Endothelial cell of umbilical vein (primary cell): ENCODE data around the gene SULT1A1. TPM values are rescaled to one million over a fixed set of nuclear protein-coding genes. Genes with fewer than 3 reads are reported as not detected.

Source experiments
- BruUV-seq: library from RNA; stranded (reverse); fragments of 400-500 nt; replicated peaks from 2 replicates; lab custom pipeline; 2021; lab: Mats Ljungman, UMichigan
- CTCF ChIA-PET: fragments of 300-600, 350-600 bp; sonication (Branson Sonifier 250); formaldehyde crosslinking; loops from one replicate; lab custom pipeline; 2021; ENCODE audit warnings: antibody characterized with exemption, inconsistent platforms; lab: Charles Lee
- POLR2A ChIA-PET: fragments of 300-600, 350-600 bp; sonication (Branson Sonifier 250); formaldehyde crosslinking; loops from one replicate; lab custom pipeline; 2021; ENCODE audit warnings: antibody characterized with exemption, inconsistent platforms; lab: Charles Lee
- DNase-seq: peaks from one replicate; pipeline ENCODE4 v3.0.0-alpha.2; 2011; ENCODE audit warnings: low read depth, low spot score
- FAIRE-seq: peaks from 2 replicates; lab custom pipeline; 2011; peaks lifted over from hg19 to GRCh38; lab: Jason Lieb, UNC
- H2AFZ ChIP-seq: 2 replicates; pipeline ENCODE4 v1.6.0; 2012; ENCODE audit warnings: low read depth, low read length, control low read depth, inconsistent platforms
- H3K27ac ChIP-seq: 2 replicates; pipeline ENCODE4 v1.5.1; 2011; ENCODE audit warnings: low read depth, mild to moderate bottlenecking, control low read depth, low read length, moderate library complexity; ENCODE audit not compliant: insufficient read depth
- H3K27me3 ChIP-seq, 2 experiments: 2 replicates each; pipeline versions ENCODE4 v1.6.0 to v1.6.1; 2011; ENCODE audit warnings: low read length in 2 of 2, mixed read lengths in 1 of 2; ENCODE audit not compliant: control insufficient read depth in 2 of 2, insufficient read depth in 2 of 2
- H3K36me3 ChIP-seq, 2 experiments: 2 replicates in 1 of 2; 3 replicates in 1 of 2; pipeline ENCODE4 v1.5.1; 2011; ENCODE audit warnings: low read length in 2 of 2, mild to moderate bottlenecking in 1 of 2, moderate library complexity in 1 of 2; ENCODE audit not compliant: control insufficient read depth in 2 of 2, insufficient read depth in 2 of 2; ENCODE audit errors: extremely low read depth in 1 of 2
- H3K4me1 ChIP-seq: 3 replicates; pipeline ENCODE4 v1.5.1; 2011; ENCODE audit warnings: mild to moderate bottlenecking, low read length; ENCODE audit not compliant: control insufficient read depth, insufficient read depth; ENCODE audit errors: extremely low read depth
- H3K4me2 ChIP-seq: 2 replicates; pipeline ENCODE4 v1.6.1; 2011; ENCODE audit warnings: low read length, control low read depth, mixed read lengths; ENCODE audit not compliant: insufficient read depth
- H3K4me3 ChIP-seq, 3 experiments: fragments of 200-600 bp in 1 of 3; sonication (generic), shearing (Covaris generic) in 1 of 3; replicated peaks in 1 of 3; 2 replicates each; pipeline ENCODE4 v1.5.1; 2011 to 2016; ENCODE audit warnings: control low read depth in 3 of 3, low read length in 3 of 3, mild to moderate bottlenecking in 2 of 3, inconsistent platforms in 1 of 3, low read depth in 1 of 3, moderate library complexity in 1 of 3; ENCODE audit not compliant: insufficient read depth in 1 of 3
- H3K79me2 ChIP-seq: 2 replicates; pipeline ENCODE4 v1.6.0; 2012; ENCODE audit warnings: low read length, inconsistent platforms; ENCODE audit not compliant: control insufficient read depth, insufficient read depth
- H3K9ac ChIP-seq: replicated peaks from 2 replicates; pipeline ENCODE3; 2011; ENCODE audit warnings: low read length, control low read depth; ENCODE audit not compliant: insufficient read depth; ENCODE audit errors: extremely low read depth
- H3K9me1 ChIP-seq: replicated peaks from 3 replicates; pipeline ENCODE4 v1.6.0; 2011; ENCODE audit warnings: mild to moderate bottlenecking, low read length; ENCODE audit not compliant: control insufficient read depth, insufficient read depth; ENCODE audit errors: extremely low read depth
- H3K9me3 ChIP-seq: replicated peaks from 2 replicates; pipeline ENCODE4 v1.5.1; 2012; ENCODE audit warnings: low read length, inconsistent platforms; ENCODE audit not compliant: control insufficient read depth, insufficient read depth
- H4K20me1 ChIP-seq: replicated peaks from 2 replicates; pipeline ENCODE3; 2011; ENCODE audit warnings: mild to moderate bottlenecking, low read length; ENCODE audit not compliant: control insufficient read depth, insufficient read depth; ENCODE audit errors: extremely low read depth
- CTCF ChIP-seq, 2 donors: IDR thresholded peaks; 1 replicate in 1 of 2; 2 replicates in 1 of 2; pipeline ENCODE4 v1.5.1; 2011; ENCODE audit warnings: low read length in 2 of 2, mild to moderate bottlenecking in 2 of 2, moderate library complexity in 2 of 2, control low read depth in 1 of 2, inconsistent platforms in 1 of 2, low read depth in 1 of 2; ENCODE audit not compliant: insufficient read depth in 1 of 2; ENCODE audit errors: extremely low read depth in 1 of 2
- JUN ChIP-seq: IDR thresholded peaks from 2 replicates; pipeline ENCODE4 v1.6.1; 2011; ENCODE audit warnings: borderline replicate concordance, low read depth; ENCODE audit not compliant: insufficient read length, insufficient read depth
- MAX ChIP-seq: IDR thresholded peaks from 2 replicates; pipeline ENCODE4 v1.6.1; 2011; ENCODE audit not compliant: insufficient read depth, insufficient read length
- POLR2A ChIP-seq: IDR thresholded peaks from 2 replicates; pipeline ENCODE4 v1.6.1; 2012; ENCODE audit warnings: low read depth, mild to moderate bottlenecking, control low read depth, low read length
- dilution Hi-C: fragments of 300-500 bp; cut with MboI; formaldehyde crosslinking; loops from one replicate; pipeline ENCODE4 v1.15.0; 2019; ENCODE audit warnings: low sequenced_read_pairs; ENCODE audit not compliant: extremely low pct_ligation_motif_present
- intact Hi-C: fragments of 100-400 bp; cut with micrococcal nuclease; formaldehyde crosslinking; loops from one replicate; pipeline ENCODE4 v1.10.0; 2022
- polyA plus RNA-seq, 4 experiments: library from polyadenylated mRNA; depleted of rRNA in 3 of 4; stranded (reverse) in 3 of 4; unstranded in 1 of 4; fragments of >200 nt; gene quantifications; 2 replicates each; pipeline versions ENCODE4 v1.2.1 to v1.2.3, GENCODE V29; 2011 to 2012; ENCODE audit warnings: missing spikeins in 1 of 4
- total RNA-seq: library from RNA; stranded (reverse); gene quantifications from 2 replicates; pipeline ENCODE4 v1.2.3, GENCODE V29; 2021

Gene SULT1A1
- total and polyA plus RNA-seq, 2 donors (not counting 3 experiments of a cell fraction or from before 2014, with no cell fraction given) = 0.77 to 0.90 TPM

- no peak overlapping the region for H3K4me3 ChIP-seq
- no peaks in the 10 kb centered on the region for H4K20me1 ChIP-seq
- FAIRE-seq = no peak
- dilution Hi-C loops = no loop called here
- H3K9ac ChIP-seq = no peak overlapping the region
- intact Hi-C loops = loop anchor here (10.0 kb wide), 1 partner anchor 61 kb away; the partner anchor contains the start of gene NPIPB8
- no peak overlapping the region for H3K27ac ChIP-seq
- no TSS peak for BruUV-seq
- H3K4me1 ChIP-seq = no peaks in the 10 kb centered on the region
- no peak for DNase-seq
- ChIA-PET CTCF (interaction anchor here (1.0 to 1.2 kb wide), 2 partner anchors 8 to 20 kb away, joined by 3 to 4 read pairs; partner anchors contain the start of gene SGF29), POLR2A (no interaction called here)
- H3K36me3 ChIP-seq = no peaks in the 10 kb centered on the region
- no peaks in the 10 kb centered on the region for H3K27me3 ChIP-seq
- H3K9me1 ChIP-seq = no peaks in the 10 kb centered on the region
- TF ChIP-seq JUN (no peak), POLR2A (no peak), MAX (no peak), CTCF (IDR thresholded peaks at IDR 0.05; ENCODE audit: extremely low read depth in 1 of 2, insufficient read depth in 1 of 2, low read depth in 1 of 2, low read length in 2 of 2) (no peak)
- no peak overlapping the region for H2AFZ ChIP-seq
- no peak overlapping the region for H3K4me2 ChIP-seq
- H3K9me3 ChIP-seq = no peaks in the 10 kb centered on the region
- H3K79me2 ChIP-seq = no peaks in the 10 kb centered on the region
Observed at GRCh38 chr16:28573738-28574718, 35.8 kb downstream of the SULT1A1 start.
